K562 (cell line): ENCODE results near the gene DLGAP1. TPM values are rescaled to one million over a fixed set of nuclear protein-coding genes. Genes with fewer than 3 reads are reported as not detected.

Experiments
- GTF2F1 ChIP-seq: IDR thresholded peaks from 2 replicates; pipeline ENCODE4 v1.6.1; 2011; ENCODE audit warnings: low read depth, low read length, improper control_type of control experiment
- MYC ChIP-seq, 2 experiments: fragments of 250-450 bp in 1 of 2; sonication (Bioruptor Pico) in 1 of 2; IDR thresholded peaks; 2 replicates each; pipeline versions ENCODE4 v1.5.1 to v1.6.1; 2012 to 2021; ENCODE audit warnings: low read depth in 2 of 2, borderline replicate concordance in 1 of 2, improper control_type of control experiment in 1 of 2, low read length in 1 of 2, mild to moderate bottlenecking in 1 of 2, moderate library complexity in 1 of 2
- NFXL1 ChIP-seq: fragments of 450-650 bp; formaldehyde crosslinking; IDR thresholded peaks from 2 replicates; pipeline ENCODE4 v1.4.0; 2021; ENCODE audit warnings: mild to moderate bottlenecking
- POLR2AphosphoS5 ChIP-seq: IDR thresholded peaks from 2 replicates; pipeline ENCODE4 v1.6.1; 2011; ENCODE audit warnings: mild to moderate bottlenecking, low read depth, low read length, moderate library complexity; ENCODE audit not compliant: control insufficient read depth, insufficient read depth
- RBFOX2 ChIP-seq: fragments of 200-400 bp; formaldehyde crosslinking; IDR thresholded peaks from 2 replicates; pipeline ENCODE4 v1.6.1; 2017; ENCODE audit warnings: low read depth, mild to moderate bottlenecking, low read length, moderate library complexity
- THRB ChIP-seq: fragments of 450-650 bp; formaldehyde crosslinking; conservative IDR thresholded peaks from 2 replicates; pipeline ENCODE4 v1.4.0; 2022; ENCODE audit warnings: mild to moderate bottlenecking, missing genetic modification characterization
- TSHZ1 ChIP-seq: fragments of 250-450 bp; sonication (Bioruptor Pico); IDR thresholded peaks from 2 replicates; pipeline ENCODE4 v1.4.0; 2020; ENCODE audit warnings: mild to moderate bottlenecking, moderate library complexity
- ZSCAN32 ChIP-seq: fragments of 450-650 bp; formaldehyde crosslinking; IDR thresholded peaks from 2 replicates; pipeline ENCODE4 v1.4.0; 2020; ENCODE audit warnings: mild to moderate bottlenecking, moderate library complexity
- polyA plus RNA-seq, 8 experiments: library from polyadenylated mRNA; depleted of rRNA in 4 of 8; stranded (reverse) in 5 of 8; unstranded in 3 of 8; fragments of >200 nt; fragmentation: Nextera tagmentation in 2 of 8; fragmentation: Illumina TruSeq in 1 of 8; extraction: Ambion mirVana in 2 of 8; extraction: Trizol in 1 of 8; gene quantifications; 2 replicates each; pipeline versions ENCODE4 v1.2.1 to v1.2.3, GENCODE V29; 2011 to 2014; ENCODE audit warnings: inconsistent platforms in 1 of 8, missing spikeins in 1 of 8
- total RNA-seq, 7 experiments: library from RNA; depleted of rRNA in 6 of 7; stranded (reverse); fragments of >200 nt in 6 of 7; fragmentation: Illumina TruSeq in 2 of 7; extraction: Trizol in 2 of 7; gene quantifications; 2 replicates each; pipeline versions ENCODE4 v1.2.1 to v1.2.3, GENCODE V29; 2011 to 2021; ENCODE audit warnings: low replicate concordance in 1 of 7

The DLGAP1 gene
- total and polyA plus RNA-seq, 9 of the 15 experiments (the other 6 are each of a cell fraction or from before 2014, with no cell fraction given), result 0.04 to 0.22 (median 0.08) TPM

- TF ChIP-seq ZSCAN32 (CRISPR knock-in tag) (peak; percentile 2; the same call in 1 of the 2 replicates), RBFOX2 (peak; percentile 42; the same call in 1 of the 2 replicates), MYC (IDR thresholded peaks at IDR 0.05; ENCODE audit: low read depth, low read length) (no peak), MYC (CRISPR knock-in tag; IDR thresholded peaks at IDR 0.05; ENCODE audit: borderline replicate concordance, low read depth) (no peak), POLR2AphosphoS5 (peak; percentile 23; the same call in 1 of the 2 replicates), NFXL1 (CRISPR knock-in tag) (0 out of 2 replicates have a peak, but pooled peaks have one; percentile 48), GTF2F1 (no peak), TSHZ1 (no peak), THRB (CRISPR knock-in tag) (0 out of 2 replicates have a peak, but pooled peaks have one; percentile 12)
These were observed 844.9 kb downstream of the DLGAP1 start (continued) for GRCh38 chr18:3610188-3610708.
